B cell (primary cell): ENCODE data around the gene HELT. TPM values are rescaled to one million over a fixed set of nuclear protein-coding genes. Genes with fewer than 3 reads are reported as not detected.

Experiments
- ATAC-seq: fragments of 200-7000 bp; cut with Tn5 transposase; one replicate; pipeline ENCODE4 v1.10.0; 2021; ENCODE audit warnings: low read depth, mild to moderate bottlenecking, moderate number of reproducible peaks, moderate library complexity
- CTCF ChIA-PET: fragments of 350-600 bp; sonication (Branson Sonifier 250); formaldehyde crosslinking; loops from one replicate; lab custom pipeline; 2021; ENCODE audit warnings: antibody characterized with exemption, inconsistent platforms; lab: Charles Lee
- POLR2A ChIA-PET: fragments of 350-600 bp; sonication (Branson Sonifier 250); formaldehyde crosslinking; loops from one replicate; lab custom pipeline; 2021; ENCODE audit warnings: antibody characterized with exemption; lab: Charles Lee
- DNase-seq: peaks from one replicate; pipeline ENCODE4 v3.0.0; 2013
- H2AFZ ChIP-seq: 2 replicates; pipeline ENCODE4 v1.6.1; 2012; ENCODE audit warnings: mild to moderate bottlenecking, low read depth, low read length; ENCODE audit not compliant: insufficient read depth, poor library complexity, severe bottlenecking
- H3K27ac ChIP-seq, 2 donors: 1 replicate in 1 of 2; 2 replicates in 1 of 2; pipeline ENCODE4 v1.5.1; 2012 to 2013; ENCODE audit warnings: low read length in 2 of 2, mild to moderate bottlenecking in 2 of 2, moderate library complexity in 1 of 2
- H3K27me3 ChIP-seq, 4 experiments: fragments of 200-600 bp in 1 of 4; sonication (generic) in 1 of 4; replicated peaks in 1 of 4; 1 replicate in 2 of 4; 2 replicates in 2 of 4; pipeline versions ENCODE4 v1.6.1 to v1.7.0; 2013 to 2016; ENCODE audit warnings: low read length in 3 of 4, mild to moderate bottlenecking in 2 of 4, mixed read lengths in 1 of 4, moderate library complexity in 1 of 4; ENCODE audit not compliant: insufficient read depth in 4 of 4, control insufficient read depth in 3 of 4; ENCODE audit errors: control extremely low read depth in 1 of 4
- H3K36me3 ChIP-seq, 2 experiments: replicated peaks in 1 of 2; 1 replicate in 1 of 2; 2 replicates in 1 of 2; pipeline versions ENCODE4 v1.6.1 to v1.7.1; 2013; ENCODE audit warnings: low read length in 1 of 2; ENCODE audit not compliant: insufficient read depth in 2 of 2, control insufficient read depth in 1 of 2; ENCODE audit errors: control extremely low read depth in 1 of 2, extremely low read depth in 1 of 2
- H3K4me1 ChIP-seq, 2 donors: fragments of 200-600 bp in 1 of 2; sonication (generic) in 1 of 2; 1 replicate in 1 of 2; 2 replicates in 1 of 2; pipeline versions ENCODE4 v1.5.1 to v1.6.1; 2013 to 2017; ENCODE audit warnings: low read length in 2 of 2; ENCODE audit not compliant: control insufficient read depth in 2 of 2, insufficient read depth in 2 of 2
- H3K4me2 ChIP-seq: replicated peaks from 2 replicates; pipeline ENCODE3; 2012; ENCODE audit warnings: mild to moderate bottlenecking, low read depth, low read length; ENCODE audit not compliant: poor library complexity, severe bottlenecking
- H3K4me3 ChIP-seq, 5 experiments: fragments of 200-600 bp in 1 of 5; sonication (generic) in 1 of 5; 1 replicate in 3 of 5; 2 replicates in 2 of 5; pipeline versions ENCODE4 v1.5.1 to v1.7.0; 2011 to 2016; ENCODE audit warnings: low read length in 4 of 5, mild to moderate bottlenecking in 4 of 5, low read depth in 2 of 5, control low read depth in 1 of 5, moderate library complexity in 1 of 5; ENCODE audit not compliant: insufficient read depth in 1 of 5; ENCODE audit errors: control extremely low read depth in 1 of 5, extremely low read depth in 1 of 5
- H3K79me2 ChIP-seq: fragments of 200-600 bp; sonication (generic); one replicate; pipeline ENCODE4 v1.6.0; 2016; ENCODE audit warnings: low read length; ENCODE audit not compliant: control insufficient read depth, insufficient read depth
- H3K9ac ChIP-seq: fragments of 200-600 bp; sonication (generic); 2 replicates; pipeline ENCODE4 v1.6.1; 2017; ENCODE audit warnings: mild to moderate bottlenecking, low read length, moderate library complexity
- H3K9me3 ChIP-seq, 3 donors: one replicate each; pipeline versions ENCODE4 v1.6.1 to v1.7.1; 2013; ENCODE audit warnings: low read length in 2 of 3; ENCODE audit not compliant: control insufficient read depth in 2 of 3, insufficient read depth in 1 of 3; ENCODE audit errors: control extremely low read depth in 1 of 3
- H4K20me1 ChIP-seq: 2 replicates; pipeline ENCODE4 v1.6.0; 2012; ENCODE audit warnings: mild to moderate bottlenecking, low read length; ENCODE audit not compliant: insufficient read depth, control insufficient read depth, poor library complexity, severe bottlenecking
- H3K27ac Mint-ChIP-seq: one replicate; pipeline ENCODE4 v1.8.0; 2021; ENCODE audit warnings: mixed read lengths
- H3K27me3 Mint-ChIP-seq: one replicate; pipeline ENCODE4 v1.8.0; 2021; ENCODE audit warnings: mixed read lengths
- H3K4me1 Mint-ChIP-seq: one replicate; pipeline ENCODE4 v1.8.0; 2021; ENCODE audit warnings: mixed read lengths
- H3K4me3 Mint-ChIP-seq: one replicate; pipeline ENCODE4 v1.8.0; 2021; ENCODE audit warnings: mixed read lengths
- H3K9me3 Mint-ChIP-seq: one replicate; pipeline ENCODE4 v1.8.0; 2022; ENCODE audit warnings: mixed read lengths; ENCODE audit not compliant: insufficient read depth
- EZH2 ChIP-seq: IDR thresholded peaks from 2 replicates; pipeline ENCODE4 v1.6.1; 2012; ENCODE audit warnings: borderline replicate concordance, low read depth, mild to moderate bottlenecking, moderate library complexity, low read length; ENCODE audit not compliant: insufficient read depth, poor library complexity, severe bottlenecking
- WGBS: methylation state at CpG from one replicate; pipeline ENCODE4 v1.1.5; 2013; ENCODE audit warnings: missing lambda C conversion rate; ENCODE audit not compliant: insufficient coverage; 5-methylcytosine and 5-hydroxymethylcytosine counted together
- intact Hi-C: fragments of 100-400 bp; cut with micrococcal nuclease; formaldehyde crosslinking; loops from one replicate; pipeline ENCODE4 v1.10.0; 2022
- polyA plus RNA-seq: library from polyadenylated mRNA; depleted of rRNA; stranded (reverse); fragments of >200 nt; gene quantifications from 2 replicates; pipeline ENCODE4 v1.2.3, GENCODE V29; 2012
- total RNA-seq, 2 donors: library from RNA; stranded (reverse); fragments of 120-200 nt in 1 of 2; gene quantifications; 1 replicate in 1 of 2; 2 replicates in 1 of 2; pipeline versions ENCODE4 v1.2.3 to v1.2.4, GENCODE V29; 2013 to 2022
- TF ChIP-seq, protein P1 (sequence below): fragments of 200-600 bp; IDR thresholded peaks from one replicate; pipeline ENCODE4 v1.8.0; 2022; ENCODE audit warnings: antibody characterized with exemption, mild to moderate bottlenecking

The HELT gene
- total and polyA plus RNA-seq, 2 donors (not counting 1 experiment from before 2014, with no cell fraction given), result not detected

DNA sequence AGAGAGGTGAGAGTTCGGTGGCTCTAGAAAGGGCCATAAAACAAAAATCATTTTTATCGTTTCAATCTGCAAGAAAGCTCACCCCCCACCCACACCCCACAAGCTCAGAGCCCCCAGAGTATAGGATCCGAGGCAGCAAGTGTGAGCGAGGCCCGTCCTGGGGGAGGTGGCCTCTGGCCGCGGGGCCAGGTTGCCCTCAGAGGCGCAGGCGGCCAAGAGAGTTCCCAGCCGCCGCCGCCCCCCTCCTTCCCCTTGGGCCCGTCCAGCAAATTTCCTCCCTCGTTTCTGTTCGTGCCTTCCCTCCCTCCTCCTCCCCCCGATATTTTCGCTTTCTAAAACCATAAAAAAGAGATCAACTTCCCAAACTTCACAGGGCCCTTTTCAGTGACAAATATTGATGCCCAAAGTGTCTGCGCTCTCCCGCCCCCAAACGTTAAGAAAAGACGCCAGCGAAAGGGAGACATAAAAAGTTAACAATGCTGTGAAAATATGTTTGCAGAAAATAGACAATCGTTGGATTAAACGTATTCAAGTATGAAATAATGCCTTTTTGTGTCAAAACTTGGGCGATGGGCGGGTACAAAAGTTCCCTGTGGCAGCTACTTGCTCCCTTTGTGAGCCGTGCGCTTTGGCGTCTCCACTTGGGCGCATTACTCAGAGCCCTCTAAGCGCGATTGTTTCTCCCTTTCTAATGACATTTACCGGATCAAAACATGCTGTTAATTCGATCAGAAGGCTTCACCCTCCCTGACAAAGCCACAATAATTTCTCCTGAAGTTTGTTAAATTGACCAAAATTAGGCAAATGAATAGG lies 1.1 kb upstream of the HELT start:
- ChIA-PET CTCF (no interaction called here), POLR2A (no interaction called here)
- H3K36me3 ChIP-seq, result no peaks in the 10 kb centered on the region
- H2AFZ ChIP-seq, result no peak overlapping the region
- no peaks in the 10 kb centered on the region for H3K79me2 ChIP-seq
- DNase-seq (no peak), ATAC-seq (no peak)
- no peaks in the 10 kb centered on the region for H3K9me3 ChIP-seq
- H3K27ac Mint-ChIP-seq, result no peak overlapping the region
- WGBS, result 4% methylated on average over 30 of the region's 34 CpGs
- H3K27ac ChIP-seq, result no peak overlapping the region
- no peak overlapping the region for H3K9ac ChIP-seq
- H4K20me1 ChIP-seq, result no peaks in the 10 kb centered on the region
- no peak overlapping the region for H3K4me3 Mint-ChIP-seq
- no peaks in the 10 kb centered on the region for H3K9me3 Mint-ChIP-seq
- TF ChIP-seq, protein P1, sequence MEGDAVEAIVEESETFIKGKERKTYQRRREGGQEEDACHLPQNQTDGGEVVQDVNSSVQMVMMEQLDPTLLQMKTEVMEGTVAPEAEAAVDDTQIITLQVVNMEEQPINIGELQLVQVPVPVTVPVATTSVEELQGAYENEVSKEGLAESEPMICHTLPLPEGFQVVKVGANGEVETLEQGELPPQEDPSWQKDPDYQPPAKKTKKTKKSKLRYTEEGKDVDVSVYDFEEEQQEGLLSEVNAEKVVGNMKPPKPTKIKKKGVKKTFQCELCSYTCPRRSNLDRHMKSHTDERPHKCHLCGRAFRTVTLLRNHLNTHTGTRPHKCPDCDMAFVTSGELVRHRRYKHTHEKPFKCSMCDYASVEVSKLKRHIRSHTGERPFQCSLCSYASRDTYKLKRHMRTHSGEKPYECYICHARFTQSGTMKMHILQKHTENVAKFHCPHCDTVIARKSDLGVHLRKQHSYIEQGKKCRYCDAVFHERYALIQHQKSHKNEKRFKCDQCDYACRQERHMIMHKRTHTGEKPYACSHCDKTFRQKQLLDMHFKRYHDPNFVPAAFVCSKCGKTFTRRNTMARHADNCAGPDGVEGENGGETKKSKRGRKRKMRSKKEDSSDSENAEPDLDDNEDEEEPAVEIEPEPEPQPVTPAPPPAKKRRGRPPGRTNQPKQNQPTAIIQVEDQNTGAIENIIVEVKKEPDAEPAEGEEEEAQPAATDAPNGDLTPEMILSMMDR, result no peak
- TF ChIP-seq EZH2, result no peak
- H3K27me3 Mint-ChIP-seq, result peaks cover 67% of the 10 kb centered on the region
- intact Hi-C loops, result no loop called here
- peaks cover 13 to 17% of the 10 kb centered on the region in 2 donors for H3K4me1 ChIP-seq
- H3K4me2 ChIP-seq, result no peak overlapping the region
- no peak overlapping the region for H3K4me3 ChIP-seq
- peaks cover 19% of the 10 kb centered on the region for H3K4me1 Mint-ChIP-seq
- H3K27me3 ChIP-seq, result peaks cover 0 to 75% (median 35%) of the 10 kb centered on the region in 4 experiments

GRCh38 chr4:185018834-185019455 lies 655 bp downstream of the HELT start:
- no peak overlapping the region for H3K4me3 ChIP-seq
- no peak for TF ChIP-seq EZH2
- TF ChIP-seq, protein P1, result no peak
- H3K36me3 ChIP-seq, result no peaks in the 10 kb centered on the region
- Mint-ChIP-seq H3K4me1 (peaks cover 17% of the 10 kb centered on the region), H3K4me3 (no peak overlapping the region), H3K9me3 (no peaks in the 10 kb centered on the region), H3K27me3 (peaks cover 69% of the 10 kb centered on the region), H3K27ac (no peak overlapping the region)
- no peaks in the 10 kb centered on the region for H3K79me2 ChIP-seq
- 8% methylated on average over 31 of the region's 41 CpGs for WGBS
- no peak overlapping the region for H3K9ac ChIP-seq
- ATAC-seq (no peak), DNase-seq (no peak)
- ChIA-PET POLR2A (no interaction called here), CTCF (interaction anchor here (1.4 kb wide), 1 partner anchor 77 kb away, joined by 3 read pairs; no protein-coding TSS in a partner anchor)
- H3K27me3 ChIP-seq, result peaks cover 0 to 78% (median 41%) of the 10 kb centered on the region in 4 experiments
- no peak overlapping the region for H3K27ac ChIP-seq
- no peaks in the 10 kb centered on the region for H3K9me3 ChIP-seq
- H4K20me1 ChIP-seq, result no peaks in the 10 kb centered on the region
- intact Hi-C loops, result no loop called here
- H3K4me2 ChIP-seq, result no peak overlapping the region
- H2AFZ ChIP-seq, result no peak overlapping the region
- peaks cover 13 to 17% of the 10 kb centered on the region in 2 donors for H3K4me1 ChIP-seq
